Spleen (tissue), 11 donors: ENCODE results near the gene GLDN. TPM values are rescaled to one million over a fixed set of nuclear protein-coding genes. Genes with fewer than 3 reads are reported as not detected.

Experiments used
- DNase-seq: peaks from one replicate; pipeline ENCODE4 v3.0.0-alpha.2; 2020
- H3K27ac ChIP-seq, 8 donors: fragments of 200-600 bp; sonication (generic) in 7 of 8; 1 replicate in 4 of 8; 2 replicates in 4 of 8; pipeline versions ENCODE4 v1.5.0 to v1.8.0; 2016 to 2021; ENCODE audit warnings: inconsistent platforms in 4 of 8, mild to moderate bottlenecking in 4 of 8, moderate library complexity in 1 of 8
- H3K27me3 ChIP-seq, 7 donors: fragments of 200-600 bp; sonication (generic) in 6 of 7; replicated peaks in 1 of 7; 1 replicate in 4 of 7; 2 replicates in 3 of 7; pipeline versions ENCODE4 v1.5.0 to v1.8.0; 2016 to 2021; ENCODE audit warnings: inconsistent platforms in 3 of 7, mild to moderate bottlenecking in 1 of 7
- H3K36me3 ChIP-seq, 6 donors: fragments of 200-600 bp; sonication (generic) in 5 of 6; 1 replicate in 4 of 6; 2 replicates in 2 of 6; pipeline versions ENCODE4 v1.5.0 to v1.8.0; 2016 to 2021; ENCODE audit warnings: inconsistent platforms in 2 of 6
- H3K4me1 ChIP-seq, 6 donors: fragments of 200-600 bp; sonication (generic) in 5 of 6; 1 replicate in 3 of 6; 2 replicates in 3 of 6; pipeline versions ENCODE4 v1.5.0 to v1.8.0; 2016 to 2021; ENCODE audit warnings: inconsistent platforms in 3 of 6
- H3K4me3 ChIP-seq, 8 donors: fragments of 200-600 bp; sonication (generic) in 7 of 8; 1 replicate in 4 of 8; 2 replicates in 4 of 8; pipeline versions ENCODE4 v1.5.0 to v1.8.0; 2016 to 2021; ENCODE audit warnings: inconsistent platforms in 4 of 8, mild to moderate bottlenecking in 4 of 8, moderate library complexity in 2 of 8
- H3K9me3 ChIP-seq, 8 donors: fragments of 200-600 bp; sonication (generic) in 7 of 8; 1 replicate in 4 of 8; 2 replicates in 4 of 8; pipeline versions ENCODE4 v1.5.0 to v1.8.0; 2016 to 2021; ENCODE audit warnings: inconsistent platforms in 4 of 8
- POLR2A ChIP-seq, 3 donors: fragments of 450-650 bp; IDR thresholded peaks; one replicate each; pipeline ENCODE4 v1.5.1; 2017; ENCODE audit warnings: antibody characterized with exemption in 3 of 3, mild to moderate bottlenecking in 1 of 3
- POLR2AphosphoS5 ChIP-seq, 3 donors: sonication (generic); formaldehyde crosslinking; IDR thresholded peaks; one replicate each; pipeline ENCODE4 v1.5.1; 2017; ENCODE audit warnings: antibody characterized with exemption in 3 of 3
- WGBS, 5 donors: extraction: QIAGEN DNeasy Blood & Tissue Kit in 3 of 5; methylation state at CpG; one replicate each; pipeline versions ENCODE4 v1.1.5 to v1.1.7; 2013 to 2018; 5-methylcytosine and 5-hydroxymethylcytosine counted together
- intact Hi-C: fragments of 100-400 bp; cut with DNase I; formaldehyde crosslinking; loops from one replicate; pipeline ENCODE4 v1.15.0; 2023; ENCODE audit warnings: low total_unique reads
- polyA plus RNA-seq, 3 donors: library from polyadenylated mRNA; stranded (reverse); fragments of 200-250 nt; gene quantifications; one replicate each; pipeline ENCODE4 v1.2.1, GENCODE V29; 2013
- total RNA-seq, 7 donors: library from RNA; depleted of rRNA in 3 of 7; stranded (reverse); fragments of >200 nt in 3 of 7; fragmentation: NEBNext Ultra II Directional in 4 of 7; extraction: Animal tissue kit (Norgen Biotek cat#: 25700) in 4 of 7; gene quantifications; one replicate each; pipeline versions ENCODE4 v1.1.0 to v1.2.1, GENCODE V29; 2016 to 2021
- TF ChIP-seq, protein P1 (sequence below), 11 experiments: fragments of 200-600 bp in 7 of 11; fragments of 450-650 bp in 4 of 11; sonication (generic) in 4 of 11; IDR thresholded peaks in 8 of 11; conservative IDR thresholded peaks in 3 of 11; 1 replicate in 7 of 11; 2 replicates in 4 of 11; pipeline versions ENCODE4 v1.4.0 to v1.8.0; 2016 to 2021; ENCODE audit warnings: antibody characterized with exemption in 11 of 11, inconsistent platforms in 4 of 11, mild to moderate bottlenecking in 1 of 11
- donor health status: healthy with polysubstance abuse.
- donor health status: DM: no; HTN: no; CAD: no; lungs with moderate emphysema.
- donor health status: DM: no; HTN: no; CAD: no.
- donor health status: Bipolar disorder and iron deficiency.
- donor health status: healthy.
- donor health status: DM: no; HTN: no; CAD: no.
- donor health status: DM: yes; HTN: yes; CAD: no.

GLDN gene
- total and polyA plus RNA-seq, 10 donors, result 0.94 to 18.2 (median 3.5) TPM

DNA sequence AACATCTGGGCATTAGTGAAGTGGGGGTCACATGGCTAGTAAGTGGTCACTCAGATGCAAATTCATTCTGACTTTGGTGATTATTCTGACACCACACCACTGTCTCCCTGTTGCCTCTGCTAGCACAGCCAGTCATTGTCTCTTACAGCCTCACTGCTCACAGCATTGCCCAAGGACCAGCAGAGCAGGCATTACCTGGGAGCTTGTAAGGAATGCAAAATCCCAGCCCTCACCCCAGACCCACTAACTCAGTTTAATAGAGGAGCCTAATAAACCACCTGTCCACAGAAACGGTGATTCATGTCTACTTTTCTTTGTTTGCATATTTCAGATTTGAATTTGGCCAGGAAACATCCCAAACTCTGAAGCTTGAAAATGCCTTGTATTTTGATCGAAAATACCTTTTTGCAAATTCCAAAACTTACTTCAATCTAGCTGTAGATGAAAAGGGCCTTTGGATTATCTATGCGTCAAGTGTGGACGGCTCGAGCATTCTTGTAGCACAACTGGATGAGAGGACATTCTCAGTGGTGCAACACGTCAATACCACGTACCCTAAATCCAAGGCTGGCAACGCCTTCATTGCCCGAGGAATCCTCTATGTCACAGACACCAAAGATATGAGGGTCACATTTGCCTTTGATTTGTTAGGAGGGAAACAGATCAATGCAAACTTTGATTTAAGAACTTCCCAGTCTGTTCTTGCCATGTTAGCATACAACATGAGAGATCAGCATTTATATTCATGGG lies 62.7 kb downstream of the GLDN start:
- DNase-seq, result no peak
- TF ChIP-seq, protein P1, sequence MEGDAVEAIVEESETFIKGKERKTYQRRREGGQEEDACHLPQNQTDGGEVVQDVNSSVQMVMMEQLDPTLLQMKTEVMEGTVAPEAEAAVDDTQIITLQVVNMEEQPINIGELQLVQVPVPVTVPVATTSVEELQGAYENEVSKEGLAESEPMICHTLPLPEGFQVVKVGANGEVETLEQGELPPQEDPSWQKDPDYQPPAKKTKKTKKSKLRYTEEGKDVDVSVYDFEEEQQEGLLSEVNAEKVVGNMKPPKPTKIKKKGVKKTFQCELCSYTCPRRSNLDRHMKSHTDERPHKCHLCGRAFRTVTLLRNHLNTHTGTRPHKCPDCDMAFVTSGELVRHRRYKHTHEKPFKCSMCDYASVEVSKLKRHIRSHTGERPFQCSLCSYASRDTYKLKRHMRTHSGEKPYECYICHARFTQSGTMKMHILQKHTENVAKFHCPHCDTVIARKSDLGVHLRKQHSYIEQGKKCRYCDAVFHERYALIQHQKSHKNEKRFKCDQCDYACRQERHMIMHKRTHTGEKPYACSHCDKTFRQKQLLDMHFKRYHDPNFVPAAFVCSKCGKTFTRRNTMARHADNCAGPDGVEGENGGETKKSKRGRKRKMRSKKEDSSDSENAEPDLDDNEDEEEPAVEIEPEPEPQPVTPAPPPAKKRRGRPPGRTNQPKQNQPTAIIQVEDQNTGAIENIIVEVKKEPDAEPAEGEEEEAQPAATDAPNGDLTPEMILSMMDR (IDR thresholded peaks at IDR 0.05 in 8 of 11, conservative IDR thresholded peaks at IDR 0.05 in 3 of 11), result no peak
- TF ChIP-seq POLR2AphosphoS5 (IDR thresholded peaks at IDR 0.05) (no peak), POLR2A (IDR thresholded peaks at IDR 0.05) (no peak)
- H3K4me3 ChIP-seq, result no peak overlapping the region
- peaks cover 0 to 13% (median 2%) of the 10 kb centered on the region in 6 donors for H3K4me1 ChIP-seq
- intact Hi-C loops, result no loop called here
- H3K9me3 ChIP-seq, result no peaks in the 10 kb centered on the region
- WGBS, 5 donors, result 89 to 94% (median 91%) methylated on average over 9 of the region's 9 CpGs
- no peak overlapping the region for H3K27ac ChIP-seq
- H3K36me3 ChIP-seq, result no peaks in the 10 kb centered on the region
- H3K27me3 ChIP-seq, result peaks cover 0 to 25% (median 0%) of the 10 kb centered on the region in 7 donors

DNA sequence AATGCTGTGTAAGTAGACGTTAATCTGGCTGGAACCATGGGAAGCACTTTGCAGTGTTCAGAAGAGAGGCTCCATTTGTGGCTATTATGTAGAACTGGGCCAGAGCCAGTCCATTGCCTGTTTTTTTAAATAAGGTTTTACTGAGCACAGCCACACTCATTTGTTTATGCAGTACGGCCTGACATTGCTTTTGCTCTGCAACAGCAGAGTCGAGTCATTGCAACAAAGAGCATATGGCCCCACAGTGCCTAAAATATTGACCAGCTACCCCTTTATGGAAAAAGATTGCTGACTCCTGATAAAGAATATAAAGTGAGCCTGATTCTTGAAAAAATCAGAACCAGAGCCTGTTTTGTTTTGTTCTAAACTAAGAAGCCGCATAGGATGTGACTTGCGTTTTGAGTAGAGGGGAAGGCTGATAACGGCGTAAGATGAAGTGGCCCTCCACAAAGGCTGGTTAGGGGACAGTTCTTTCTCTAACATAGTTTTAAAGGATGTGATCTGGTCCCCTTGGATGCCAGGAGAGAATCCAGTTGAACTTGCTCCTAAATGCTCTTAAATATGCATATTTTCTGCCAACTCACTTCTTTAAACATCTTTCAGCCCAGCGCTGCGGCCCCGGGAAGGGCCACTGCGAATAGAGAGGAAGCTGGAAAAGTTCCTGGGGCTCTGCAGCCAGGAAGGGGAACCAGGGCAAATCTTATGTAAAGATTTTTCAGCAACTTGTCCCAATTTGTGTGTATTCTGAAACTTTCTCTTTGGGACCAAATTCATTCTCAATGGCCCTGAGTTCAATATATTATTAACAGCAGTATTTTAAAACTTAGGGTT lies 64.5 kb downstream of the GLDN start:
- Histone ChIP-seq H3K27ac (no peak overlapping the region), H3K4me3 (no peak overlapping the region), H3K9me3 (no peaks in the 10 kb centered on the region), H3K4me1 (peaks cover 0 to 13% (median 2%) of the 10 kb centered on the region in 6 donors), H3K27me3 (peaks cover 0 to 25% (median 0%) of the 10 kb centered on the region in 7 donors), H3K36me3 (no peaks in the 10 kb centered on the region)
- intact Hi-C loops, result no loop called here
- 46 to 55% (median 48%) methylated on average over 11 of the region's 11 CpGs for WGBS, 5 donors
- TF ChIP-seq POLR2A (IDR thresholded peaks at IDR 0.05), result no peak
- TF ChIP-seq, protein P1 (IDR thresholded peaks at IDR 0.05 in 8 of 11, conservative IDR thresholded peaks at IDR 0.05 in 3 of 11), result no peak
- no peak for TF ChIP-seq POLR2AphosphoS5 (IDR thresholded peaks at IDR 0.05)
- DNase-seq, result no peak

DNA sequence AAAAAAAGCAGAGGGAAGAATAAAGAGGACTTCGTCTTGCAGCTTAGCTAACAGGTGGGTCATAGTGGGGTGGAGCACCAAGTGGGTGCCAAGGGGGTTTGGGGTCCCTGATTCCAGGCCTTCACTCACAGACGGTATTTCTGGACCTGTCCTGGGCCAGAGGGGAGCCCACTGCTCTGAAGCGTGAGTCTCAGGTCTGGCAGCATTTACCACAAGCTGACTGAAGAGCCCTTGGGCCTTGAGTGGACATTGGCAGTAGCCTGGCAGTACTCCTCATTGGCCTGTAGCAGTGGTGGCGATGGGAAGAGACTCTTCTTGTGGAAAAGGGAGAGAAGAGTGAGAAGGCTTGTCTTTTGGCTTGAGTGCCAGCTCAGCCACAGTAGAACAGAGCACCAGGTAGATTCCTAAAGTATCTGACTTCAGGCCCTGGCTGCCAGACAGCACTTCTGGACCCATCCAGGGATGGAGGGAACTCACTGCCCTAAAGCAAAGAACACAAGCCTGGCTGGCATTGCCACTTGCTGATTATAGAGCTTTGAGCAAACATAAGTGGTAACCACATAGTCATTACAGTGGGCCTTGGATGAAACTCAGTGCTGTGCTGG lies 72.9 kb downstream of the GLDN start:
- no peak for DNase-seq
- Histone ChIP-seq H3K4me3 (no peak overlapping the region), H3K9me3 (no peaks in the 10 kb centered on the region), H3K4me1 (no peaks in the 10 kb centered on the region), H3K27ac (no peak overlapping the region), H3K27me3 (no peaks in the 10 kb centered on the region), H3K36me3 (no peaks in the 10 kb centered on the region)
- intact Hi-C loops, result no loop called here
- WGBS, 5 donors, result 76 to 94% (median 85%) methylated on average over 4 of the region's 4 CpGs
- TF ChIP-seq POLR2A (IDR thresholded peaks at IDR 0.05) (no peak), POLR2AphosphoS5 (IDR thresholded peaks at IDR 0.05) (no peak)
- TF ChIP-seq, protein P1 (IDR thresholded peaks at IDR 0.05 in 8 of 11, conservative IDR thresholded peaks at IDR 0.05 in 3 of 11), result no peak
